ENCODE measurements around the gene SLC25A18.

SLC25A18 gene

DNA sequence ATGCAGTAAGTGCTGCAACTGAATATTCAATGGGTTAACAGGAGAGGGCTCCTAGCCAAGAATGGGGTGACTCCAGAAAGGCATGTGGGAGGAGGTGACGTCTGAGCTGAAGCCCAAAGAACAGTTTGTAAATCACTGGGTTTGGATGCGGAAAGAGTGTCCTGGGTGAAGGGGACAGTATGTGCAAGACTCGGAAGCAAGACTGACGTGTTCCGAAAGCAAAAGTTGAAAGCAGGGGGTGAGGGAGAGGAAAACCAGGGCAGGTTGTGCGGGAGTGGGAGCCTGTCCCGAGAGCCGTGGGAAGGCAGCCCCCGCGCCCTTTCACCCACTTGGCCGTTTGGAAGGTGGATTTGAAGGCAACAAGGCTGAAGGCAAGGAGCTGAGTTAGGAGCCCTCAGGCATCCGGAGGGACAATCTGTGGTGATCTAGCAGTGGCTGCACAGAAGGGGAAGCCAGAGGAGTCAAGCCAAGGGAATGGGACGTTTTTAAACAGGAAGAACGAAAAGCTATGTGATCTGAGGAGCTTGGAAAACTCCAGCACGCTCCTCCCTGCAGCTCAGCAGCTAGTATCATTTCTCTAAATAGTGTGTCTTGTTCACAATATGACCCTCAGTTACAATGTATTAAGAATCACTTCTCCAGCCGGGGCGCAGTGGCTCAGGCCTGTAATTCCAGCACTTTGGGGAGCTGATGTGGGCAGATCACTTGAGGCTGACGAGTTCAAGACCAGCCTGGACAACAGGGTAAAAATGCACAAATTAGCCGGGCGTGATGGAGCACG, 7.7 kb downstream of the SLC25A18 start:
- no peak for TF ChIP-seq ZFX (IDR thresholded peaks at IDR 0.05; ENCODE audit: borderline replicate concordance)
- TF ChIP-seq, protein P1, sequence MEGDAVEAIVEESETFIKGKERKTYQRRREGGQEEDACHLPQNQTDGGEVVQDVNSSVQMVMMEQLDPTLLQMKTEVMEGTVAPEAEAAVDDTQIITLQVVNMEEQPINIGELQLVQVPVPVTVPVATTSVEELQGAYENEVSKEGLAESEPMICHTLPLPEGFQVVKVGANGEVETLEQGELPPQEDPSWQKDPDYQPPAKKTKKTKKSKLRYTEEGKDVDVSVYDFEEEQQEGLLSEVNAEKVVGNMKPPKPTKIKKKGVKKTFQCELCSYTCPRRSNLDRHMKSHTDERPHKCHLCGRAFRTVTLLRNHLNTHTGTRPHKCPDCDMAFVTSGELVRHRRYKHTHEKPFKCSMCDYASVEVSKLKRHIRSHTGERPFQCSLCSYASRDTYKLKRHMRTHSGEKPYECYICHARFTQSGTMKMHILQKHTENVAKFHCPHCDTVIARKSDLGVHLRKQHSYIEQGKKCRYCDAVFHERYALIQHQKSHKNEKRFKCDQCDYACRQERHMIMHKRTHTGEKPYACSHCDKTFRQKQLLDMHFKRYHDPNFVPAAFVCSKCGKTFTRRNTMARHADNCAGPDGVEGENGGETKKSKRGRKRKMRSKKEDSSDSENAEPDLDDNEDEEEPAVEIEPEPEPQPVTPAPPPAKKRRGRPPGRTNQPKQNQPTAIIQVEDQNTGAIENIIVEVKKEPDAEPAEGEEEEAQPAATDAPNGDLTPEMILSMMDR (IDR thresholded peaks at IDR 0.05), result no peak
- no peak overlapping the region for H3K27ac ChIP-seq

DNA sequence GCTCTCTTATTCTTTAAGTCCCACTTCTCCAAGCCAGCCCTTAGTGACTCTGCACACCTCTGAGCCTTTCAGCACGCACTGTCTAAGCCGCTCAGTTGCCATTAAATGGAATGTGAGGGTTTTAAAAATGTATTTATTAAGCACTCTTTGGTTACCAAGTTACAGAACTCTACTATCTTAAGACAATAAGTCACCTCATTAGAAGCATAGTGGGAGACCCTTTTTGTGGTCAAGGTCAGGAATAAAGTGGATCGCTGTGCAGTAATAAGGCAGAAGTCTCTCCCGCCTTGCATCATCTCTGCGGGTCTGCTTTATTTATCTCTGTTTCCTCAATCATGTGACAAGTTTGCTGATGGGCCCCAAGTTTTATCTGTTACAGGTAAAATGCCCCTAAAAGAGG, 11.9 kb downstream of the SLC25A18 start:
- H3K27ac ChIP-seq, result no peak overlapping the region
- TF ChIP-seq ZFX (IDR thresholded peaks at IDR 0.05; ENCODE audit: borderline replicate concordance), result no peak
- TF ChIP-seq, protein P1 (IDR thresholded peaks at IDR 0.05), result no peak

- no peak overlapping the region for H3K27ac ChIP-seq
- TF ChIP-seq, protein P1 (IDR thresholded peaks at IDR 0.05), result no peak
- TF ChIP-seq ZFX (IDR thresholded peaks at IDR 0.05; ENCODE audit: borderline replicate concordance), result no peak
Observed at GRCh38 chr22:17575681-17576080, 12.4 kb downstream of the SLC25A18 start.

DNA sequence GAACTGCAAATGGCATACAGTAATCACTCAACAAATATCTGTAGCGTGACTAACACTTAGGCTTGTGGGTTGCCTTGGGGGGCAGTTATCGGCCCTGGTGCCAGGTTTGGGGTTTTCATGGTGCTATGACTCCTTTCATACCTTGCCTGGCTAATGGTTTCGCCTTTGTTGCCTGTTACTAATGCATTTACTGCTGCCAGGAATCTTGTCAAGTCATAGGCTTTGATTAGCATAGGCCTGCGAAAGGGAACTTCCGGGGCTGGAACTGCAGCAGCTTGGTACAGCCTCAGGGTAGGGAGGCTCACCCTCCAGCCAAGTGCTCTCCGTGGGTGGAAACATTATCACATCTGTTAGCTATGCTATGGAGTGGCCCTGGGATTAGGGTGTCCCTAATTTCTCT, 13.2 kb downstream of the SLC25A18 start:
- no peak overlapping the region for H3K27ac ChIP-seq
- TF ChIP-seq ZFX (IDR thresholded peaks at IDR 0.05; ENCODE audit: borderline replicate concordance), result no peak
- TF ChIP-seq, protein P1 (IDR thresholded peaks at IDR 0.05), result no peak

GRCh38 chr22:17578136-17578754, 14.9 kb downstream of the SLC25A18 start:
- H3K27ac ChIP-seq, result no peak overlapping the region
- no peak for TF ChIP-seq ZFX (IDR thresholded peaks at IDR 0.05; ENCODE audit: borderline replicate concordance)
- TF ChIP-seq, protein P1 (IDR thresholded peaks at IDR 0.05), result no peak

DNA sequence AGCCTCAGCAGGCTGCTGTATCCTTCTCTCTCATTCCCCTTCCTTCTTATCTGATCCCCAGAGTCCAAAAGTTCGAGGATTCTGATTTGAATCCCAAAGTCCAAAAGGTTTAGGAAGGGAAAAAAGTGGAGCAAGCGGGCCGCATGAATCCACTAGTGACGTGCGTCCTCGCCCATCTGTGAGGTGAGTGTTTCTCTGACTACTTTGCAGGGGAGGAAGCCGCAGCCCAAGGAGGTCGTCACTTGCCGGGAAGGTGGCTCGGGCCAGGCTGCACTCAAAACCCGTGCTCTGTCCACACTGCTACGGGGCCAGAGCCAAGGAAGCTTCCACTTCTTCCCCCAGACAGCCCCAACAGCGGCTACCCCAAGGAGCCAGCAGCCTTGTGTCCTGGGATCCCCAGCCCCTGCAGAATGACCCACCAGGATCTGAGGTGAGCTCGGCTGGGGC, 16.3 kb downstream of the SLC25A18 start:
- H3K27ac ChIP-seq, result no peak overlapping the region
- TF ChIP-seq ZFX (IDR thresholded peaks at IDR 0.05; ENCODE audit: borderline replicate concordance), result no peak
- TF ChIP-seq, protein P1 (IDR thresholded peaks at IDR 0.05), result no peak

DNA sequence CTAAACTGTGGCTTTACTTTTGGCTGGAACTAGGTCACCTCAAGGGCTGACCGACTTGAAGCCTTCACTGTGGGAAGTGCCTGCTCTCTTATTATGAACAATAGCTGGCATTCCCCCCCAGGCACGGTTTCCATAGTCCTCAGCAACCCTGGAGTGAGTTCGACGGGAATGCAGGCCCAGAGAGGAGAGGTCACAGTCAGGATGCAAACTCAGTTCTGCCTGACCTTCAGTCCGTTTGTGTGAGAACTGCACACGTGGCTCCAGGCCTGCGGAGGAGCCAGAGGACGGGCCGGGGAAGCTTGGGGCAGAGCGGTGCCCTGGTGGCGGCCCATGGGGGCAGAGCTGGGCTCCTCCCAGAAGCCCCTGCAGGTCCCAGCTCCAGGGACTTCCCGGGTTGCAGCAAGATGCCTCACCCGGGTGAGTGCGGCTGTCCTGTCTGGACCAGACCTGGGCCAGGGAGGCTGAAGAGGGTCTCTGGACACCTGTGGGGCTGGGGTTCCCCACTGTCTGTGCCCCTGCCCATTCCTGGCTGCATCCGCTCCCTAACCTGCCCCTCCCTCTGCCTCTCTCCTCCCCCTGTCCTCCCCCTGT, 17.2 kb downstream of the SLC25A18 start:
- no peak for TF ChIP-seq ZFX (IDR thresholded peaks at IDR 0.05; ENCODE audit: borderline replicate concordance)
- TF ChIP-seq, protein P1 (IDR thresholded peaks at IDR 0.05), result no peak
- H3K27ac ChIP-seq, result no peak overlapping the region
